GM12873 (cell line): ENCODE results near the gene PTPRM.

Experiments
- CTCF ChIP-seq: IDR thresholded peaks from 2 replicates; pipeline ENCODE4 v1.5.1; 2012; ENCODE audit warnings: low read depth, mild to moderate bottlenecking, moderate library complexity, low read length, control low read depth; ENCODE audit not compliant: insufficient read depth; ENCODE audit errors: missing control alignments

PTPRM gene

DNA sequence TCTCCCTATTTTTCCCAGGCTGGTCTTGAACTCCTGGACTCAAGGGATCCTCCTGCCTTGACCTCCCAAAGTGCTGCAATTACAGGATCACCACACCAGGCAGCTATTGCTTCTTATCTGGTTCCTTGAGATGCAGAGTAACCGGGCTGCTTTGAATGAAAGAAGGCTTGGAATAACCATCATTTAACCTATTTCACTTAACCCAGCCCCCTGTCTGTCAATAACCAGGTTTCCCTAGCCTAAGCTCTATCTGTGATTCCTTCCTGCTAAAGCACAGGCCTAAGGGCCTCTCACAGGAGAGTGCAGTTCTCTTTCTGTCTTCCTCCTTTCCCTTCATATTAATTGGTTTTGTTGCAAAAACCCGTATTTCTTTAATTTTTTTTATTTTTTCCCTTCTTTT lies 648.6 kb downstream of the PTPRM start:
- no peak for TF ChIP-seq CTCF

GRCh38 chr18:8217051-8217564 lies 650.0 kb downstream of the PTPRM start:
- TF ChIP-seq CTCF = no peak

GRCh38 chr18:8218197-8218596 lies 651.1 kb downstream of the PTPRM start:
- TF ChIP-seq CTCF = no peak

GRCh38 chr18:8221452-8221851 lies 654.3 kb downstream of the PTPRM start:
- no peak for TF ChIP-seq CTCF

DNA sequence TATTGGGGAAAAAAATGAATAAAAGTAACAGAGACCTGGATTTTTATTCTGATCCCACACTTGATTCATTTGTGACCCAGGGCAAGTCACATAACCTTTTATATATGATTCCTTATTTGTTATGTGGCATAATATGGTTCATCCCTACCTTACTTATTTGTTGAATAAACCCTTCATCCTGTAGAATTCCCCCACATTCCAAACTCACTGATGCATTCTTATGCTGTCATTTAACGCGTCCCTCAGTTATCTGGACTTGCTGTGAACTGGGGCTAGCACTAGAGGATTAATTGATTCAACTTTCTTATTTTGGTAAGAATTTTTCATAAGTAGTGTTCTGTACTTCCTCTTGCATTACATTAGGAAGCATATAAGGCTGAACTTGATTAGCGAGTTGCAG lies 657.5 kb downstream of the PTPRM start:
- no peak for TF ChIP-seq CTCF

DNA sequence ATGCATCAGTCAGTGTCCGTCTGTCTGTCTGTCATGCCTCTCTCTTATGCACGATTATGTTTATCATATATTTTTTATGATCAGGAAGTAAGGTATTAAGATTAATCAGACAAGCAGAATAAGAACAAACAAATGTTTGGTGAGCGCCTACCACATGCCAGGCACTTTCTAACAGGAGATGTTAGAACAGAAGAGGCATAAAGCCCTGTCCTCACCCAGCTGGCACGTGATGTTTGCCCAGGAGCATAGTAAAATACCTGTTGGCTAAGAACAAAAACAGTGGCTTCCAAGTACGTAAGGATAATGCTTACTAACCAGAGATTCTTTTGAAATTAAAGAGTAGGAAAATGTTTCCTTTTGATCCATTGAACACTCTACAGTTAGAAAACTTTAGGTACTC lies 661.9 kb downstream of the PTPRM start:
- TF ChIP-seq CTCF = no peak

DNA sequence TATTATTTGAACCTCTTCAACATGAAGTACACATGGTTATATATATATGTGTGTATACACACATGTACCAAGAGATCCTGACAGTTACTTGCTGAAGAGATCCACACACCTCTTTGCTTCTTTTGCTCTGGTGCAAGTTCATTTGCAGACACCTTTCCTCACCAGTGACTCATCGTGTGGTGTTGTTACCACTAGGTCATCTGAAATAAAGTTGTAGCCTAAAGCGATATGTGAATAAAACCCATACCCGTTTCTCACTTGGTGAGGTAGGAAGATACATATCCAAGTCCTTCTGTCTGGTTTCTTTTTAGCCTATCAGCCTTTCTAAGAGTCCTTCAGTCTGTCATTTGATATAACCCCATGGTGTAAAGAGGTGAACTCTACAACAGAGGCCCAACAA lies 662.7 kb downstream of the PTPRM start:
- TF ChIP-seq CTCF = no peak
